Ammon's horn (tissue), 1 donor: ENCODE results near the gene EVA1B.
A peak's percentile ranks its signal among the peaks of the same experiment; 100 is the strongest.

ENCODE experiments used
- DNase-seq: peaks from one replicate; pipeline ENCODE4 v3.0.0-alpha.2; 2016; ENCODE audit warnings: low spot score

The EVA1B gene

GRCh38 chr1:36323636-36324352 lies at the start of gene EVA1B:
Gene EVA1B, minus strand, starts transcription at chr1:36323645. Its CDS starts 608 bp downstream, at chr1:36323037.
- DNase-seq = peak; percentile 48

- DNase-seq = no peak
Measured at GRCh38 chr1:36372617-36373016, 49.2 kb upstream of the EVA1B start.

DNA sequence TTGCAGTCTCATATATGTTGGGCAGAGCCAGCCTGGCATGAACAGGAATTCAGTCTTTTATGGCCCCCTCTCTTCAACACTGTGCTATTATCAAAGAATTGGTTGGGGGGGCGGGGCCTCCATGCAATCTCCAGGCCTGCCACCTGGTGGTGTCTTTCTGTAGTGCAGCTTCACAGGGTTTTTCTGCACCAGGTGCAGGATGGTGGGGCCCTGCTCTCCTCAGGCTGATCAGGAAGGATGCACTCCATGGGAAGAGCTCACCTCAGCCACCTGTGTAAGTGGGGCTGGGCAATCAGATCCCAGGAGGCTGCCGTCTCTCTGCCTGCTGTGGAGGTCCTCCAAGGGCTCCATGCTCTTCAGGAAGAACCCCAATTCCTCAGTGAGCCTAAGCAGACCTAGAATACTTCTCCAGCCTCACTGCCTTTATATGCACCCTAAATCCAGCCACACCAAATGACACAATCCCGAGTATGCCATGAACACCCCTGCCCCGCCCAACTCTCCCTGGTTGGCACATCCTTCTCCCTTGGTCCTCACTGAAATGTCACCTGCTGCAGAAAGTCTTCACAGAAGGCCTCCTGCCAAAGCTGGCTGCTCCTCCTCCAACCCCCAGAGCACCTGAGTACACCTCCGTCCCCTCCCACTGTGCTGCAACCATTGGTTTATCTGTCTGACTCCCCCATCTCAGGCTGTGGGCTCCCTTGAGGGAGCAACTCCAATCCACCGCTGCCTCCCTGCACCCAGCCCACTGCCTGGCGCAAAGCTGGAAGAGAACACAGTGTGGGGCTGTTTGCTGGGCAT lies 45.8 kb upstream of the EVA1B start:
- DNase-seq = peak; percentile 74

GRCh38 chr1:36367798-36368197 lies 44.4 kb upstream of the EVA1B start:
- DNase-seq = no peak

GRCh38 chr1:36367066-36367465 lies 43.6 kb upstream of the EVA1B start:
- DNase-seq = no peak

- DNase-seq = peak; percentile 80
Measured at GRCh38 chr1:36366091-36366661, 42.7 kb upstream of the EVA1B start.

DNA sequence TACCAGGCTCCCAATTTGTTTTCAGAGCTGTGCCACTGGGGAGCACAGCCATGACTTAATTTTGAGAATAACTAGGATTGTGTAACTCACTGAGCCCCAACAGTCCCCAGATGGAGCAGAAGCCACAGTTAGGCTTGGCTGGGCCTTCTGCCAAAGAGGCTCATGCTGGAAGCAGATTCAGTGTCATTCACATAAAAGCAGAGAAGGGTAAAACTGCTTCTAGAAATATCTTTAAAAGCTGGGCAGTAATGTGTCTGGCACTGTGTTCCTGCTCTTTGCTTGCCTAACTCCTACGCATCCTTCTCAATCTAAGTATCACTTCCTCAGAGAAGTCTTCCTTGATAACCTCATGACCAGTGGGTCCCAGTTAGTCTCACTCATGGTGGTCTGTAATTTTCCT lies 41.9 kb upstream of the EVA1B start:
- peak; percentile 82 for DNase-seq

DNA sequence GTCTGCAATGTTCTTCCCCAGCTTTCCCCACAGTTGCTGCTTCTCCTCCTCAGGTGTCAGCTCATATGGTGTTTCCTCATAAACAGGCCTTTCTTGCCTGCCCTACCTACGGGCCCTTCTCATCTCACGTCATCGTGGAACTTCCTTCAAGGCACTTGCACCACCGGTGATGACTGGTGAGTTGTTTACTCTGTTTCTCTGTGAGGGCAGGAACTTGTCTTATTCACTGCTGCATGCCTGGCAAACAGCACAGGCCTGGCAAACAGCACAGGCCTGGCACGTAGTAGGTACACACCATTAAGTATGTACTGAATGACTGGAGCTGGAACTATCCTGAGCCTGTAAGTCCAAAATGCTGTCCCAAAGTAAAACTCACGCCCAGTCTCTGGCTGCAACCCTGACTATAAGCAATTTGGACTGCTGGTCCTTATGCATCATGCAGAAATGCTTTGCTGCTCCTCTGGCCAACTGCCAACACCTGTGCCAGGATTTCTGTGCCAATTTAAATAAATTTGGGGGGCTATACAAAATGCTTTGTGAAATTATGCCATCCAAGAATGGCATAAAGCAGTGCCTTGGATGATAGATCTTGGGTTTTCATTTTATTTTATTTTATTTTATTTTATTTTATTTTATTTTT lies 36.6 kb upstream of the EVA1B start:
- no peak for DNase-seq

DNA sequence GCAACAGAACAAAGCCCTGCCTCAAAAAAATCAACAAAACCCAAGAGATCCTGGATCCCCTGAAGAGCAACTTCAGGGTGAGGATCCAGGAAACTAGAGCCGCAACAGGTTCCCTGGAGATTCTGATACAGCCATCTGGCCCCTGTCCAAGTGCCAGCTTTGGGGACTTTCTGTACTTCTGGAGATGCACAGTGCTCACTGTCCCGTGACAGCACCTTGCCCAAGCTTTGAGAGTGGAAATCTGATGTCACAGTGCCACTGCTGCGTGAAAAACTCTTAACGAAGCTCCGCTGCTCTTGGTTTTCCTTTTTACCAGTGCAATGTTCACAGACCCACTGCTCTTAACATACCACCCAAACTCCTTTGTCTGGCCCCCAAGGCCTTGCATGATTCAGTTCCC lies 35.9 kb upstream of the EVA1B start:
- no peak for DNase-seq

GRCh38 chr1:36358514-36359084 lies 35.2 kb upstream of the EVA1B start:
- DNase-seq = no peak

DNA sequence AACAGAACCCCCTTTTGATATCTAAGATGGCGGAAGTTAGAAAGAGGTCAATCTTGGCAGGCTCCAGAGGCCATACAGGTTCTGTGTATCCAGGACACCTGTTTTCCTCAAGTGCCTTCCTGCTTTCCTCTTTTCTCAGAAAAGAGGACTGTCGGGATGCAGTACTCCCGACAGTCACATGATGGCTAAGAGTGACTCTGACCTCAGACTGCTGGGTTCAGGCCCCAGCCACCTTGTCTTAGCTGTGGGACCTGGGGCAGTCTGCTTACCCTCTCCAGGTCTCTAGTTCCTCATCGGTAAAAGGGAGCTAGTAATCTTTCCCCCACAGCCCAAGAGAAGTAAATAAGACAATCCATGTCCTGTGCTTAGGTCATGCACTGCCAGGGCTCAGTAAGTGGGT lies 32.4 kb upstream of the EVA1B start:
- DNase-seq = no peak

GRCh38 chr1:36354486-36354885 lies 31.0 kb upstream of the EVA1B start:
- DNase-seq = no peak

DNA sequence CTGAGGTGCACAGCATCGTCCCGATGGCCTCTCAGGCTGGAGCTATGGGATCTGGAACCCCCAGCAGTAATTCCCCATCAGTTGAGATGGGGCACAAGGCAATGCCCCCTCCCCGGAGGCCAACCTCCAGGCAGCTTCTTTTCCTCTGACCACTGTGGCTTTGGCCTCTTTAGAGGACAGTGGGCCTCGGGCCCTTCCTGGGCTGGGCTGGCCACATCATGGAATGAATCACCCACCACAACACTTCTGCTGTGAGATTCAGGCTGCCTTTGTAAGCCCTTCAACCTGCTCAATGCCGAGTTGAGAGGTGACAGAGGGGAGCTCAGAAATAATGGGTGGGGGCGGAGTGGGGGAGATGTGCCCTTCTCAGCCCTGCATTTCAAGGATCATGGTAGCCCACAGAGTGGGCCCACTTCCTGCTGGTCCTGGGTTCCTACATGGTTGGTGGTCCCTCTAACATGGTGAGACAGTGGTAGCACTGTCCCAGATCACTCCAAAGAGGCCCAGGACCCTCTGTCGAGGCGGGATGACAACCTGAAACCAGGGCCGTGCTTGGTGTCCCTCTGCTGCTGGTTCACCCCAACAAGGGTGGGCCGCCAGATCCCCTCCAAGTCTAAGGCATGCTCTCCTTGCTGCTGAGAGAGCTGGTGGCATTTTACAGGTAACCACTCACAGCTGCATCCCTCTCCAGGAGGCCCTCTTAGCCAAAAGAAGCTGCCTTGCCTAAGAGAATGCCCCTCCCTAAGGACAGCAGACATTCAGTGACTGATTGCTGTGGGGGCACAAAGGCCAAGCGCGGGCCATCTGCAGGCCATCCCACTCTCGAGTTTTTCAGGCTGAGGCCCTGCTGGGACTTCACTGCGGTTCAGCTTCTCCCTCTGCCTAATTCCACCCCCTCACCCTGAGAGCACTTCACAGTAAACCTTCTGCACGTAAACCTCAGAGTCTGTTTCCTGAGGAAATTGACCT lies 29.7 kb upstream of the EVA1B start:
- DNase-seq = no peak

DNA sequence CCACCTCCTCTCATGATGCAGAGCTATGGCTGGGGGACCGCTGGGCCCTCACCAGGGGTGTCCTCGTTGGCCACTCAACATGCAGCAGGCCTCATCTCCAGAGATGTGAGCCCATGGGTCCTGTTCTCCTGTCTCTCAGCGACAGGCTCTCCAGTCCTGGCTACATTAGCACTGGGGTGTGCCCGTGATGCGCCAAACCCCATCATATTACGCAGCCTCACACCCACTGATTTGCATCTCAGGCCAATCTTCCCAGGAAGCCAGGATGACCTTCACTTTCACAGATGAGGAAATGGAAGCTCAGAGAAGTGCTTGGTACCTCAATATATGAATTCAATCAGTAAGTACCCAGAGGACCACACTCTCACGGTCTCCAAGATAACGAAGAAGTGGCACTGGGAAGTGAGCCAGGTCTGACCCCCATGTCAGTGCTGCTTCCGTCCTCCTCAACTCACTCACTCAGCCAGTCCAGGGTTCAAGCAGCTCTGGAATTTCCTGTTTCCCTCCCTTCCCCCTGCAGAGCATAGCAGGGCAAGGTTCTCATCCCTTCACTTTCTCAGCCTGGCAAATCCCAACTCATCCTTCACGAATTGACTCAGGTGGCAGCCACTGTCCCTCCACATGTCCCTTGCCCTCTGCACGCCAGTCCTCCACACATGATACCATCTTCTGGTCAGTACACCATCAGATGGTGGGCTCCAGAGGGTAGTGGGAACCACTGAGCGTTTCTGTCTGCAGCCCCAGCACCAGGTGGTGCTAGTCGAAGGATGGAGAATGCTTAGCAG lies 28.9 kb upstream of the EVA1B start:
- no peak for DNase-seq

GRCh38 chr1:36351227-36351977 lies 28.0 kb upstream of the EVA1B start:
- DNase-seq = peak; percentile 45

DNA sequence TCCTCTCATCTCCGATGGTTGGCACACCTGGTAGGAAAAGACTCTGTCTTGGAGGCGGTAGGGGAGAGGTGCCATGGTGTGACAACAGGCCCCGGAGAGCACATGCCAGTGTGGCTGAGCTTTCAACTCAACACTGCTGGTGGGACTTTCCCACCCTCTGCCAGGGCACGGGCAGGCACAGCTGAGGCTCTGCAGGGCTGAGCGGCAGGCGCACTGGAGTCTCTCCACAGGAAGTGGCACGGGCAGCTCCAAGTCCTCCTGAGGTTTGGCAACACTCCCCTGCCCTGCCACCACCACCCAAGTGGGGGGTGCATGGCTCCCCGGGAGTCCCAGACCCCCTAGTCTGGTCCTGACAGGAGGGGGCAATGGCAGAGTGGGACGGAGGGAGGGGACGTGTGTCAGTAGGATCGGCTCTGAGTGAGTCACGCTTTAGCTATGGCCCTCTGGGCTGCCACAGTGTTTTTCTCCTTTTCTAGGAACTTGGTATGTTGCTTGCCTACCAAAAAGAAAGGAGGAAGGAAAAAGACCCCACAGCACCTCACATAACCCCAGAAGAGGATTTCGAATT lies 27.3 kb upstream of the EVA1B start:
- DNase-seq = peak; percentile 21

DNA sequence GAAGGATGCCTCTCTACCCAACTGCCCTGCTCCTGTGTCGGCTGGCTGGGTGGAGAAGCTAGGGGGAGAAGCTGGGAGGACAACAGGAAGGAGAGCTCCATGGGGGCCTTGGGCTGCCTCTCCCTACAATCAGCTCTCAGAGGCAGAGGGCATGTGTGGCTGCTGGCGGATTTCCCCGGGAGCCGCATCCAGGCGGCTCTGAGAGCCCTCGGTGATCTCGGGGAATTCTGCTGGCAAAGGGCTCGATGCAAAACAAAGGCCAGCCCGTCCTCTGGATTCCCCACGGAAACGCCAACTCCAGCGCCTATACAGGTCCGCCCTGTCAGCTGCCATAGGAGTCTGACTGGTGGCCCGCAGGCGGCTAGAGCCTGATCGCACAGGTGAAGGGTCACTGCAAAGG lies 26.4 kb upstream of the EVA1B start:
- DNase-seq = no peak

DNA sequence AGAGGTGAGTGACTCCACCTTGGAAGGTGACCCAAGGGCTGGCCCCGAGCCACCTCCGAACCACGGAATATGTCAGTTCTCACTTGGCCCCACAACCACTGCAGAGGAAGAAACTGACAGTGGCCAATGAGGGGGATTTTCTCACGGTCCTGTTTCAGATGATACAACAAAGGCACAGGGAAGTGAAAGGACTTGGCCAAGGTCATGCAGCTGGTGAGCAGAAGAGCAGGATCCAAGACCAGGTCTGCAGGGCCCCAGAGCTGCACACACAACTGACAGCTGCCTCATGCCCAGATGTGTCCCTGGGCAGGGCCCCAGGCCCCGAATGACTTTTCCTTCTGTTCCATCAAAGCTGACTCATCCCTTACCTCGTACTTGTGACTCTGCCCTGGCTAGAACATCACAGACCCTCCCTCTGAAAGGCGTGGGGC lies 25.8 kb upstream of the EVA1B start:
- no peak for DNase-seq

- no peak for DNase-seq
Measured at GRCh38 chr1:36346741-36347370, 23.4 kb upstream of the EVA1B start.
